Measurements from ENCODE around the gene KRT34.
"Not testable (repeated sequence)": the region's sequence is repeated elsewhere in the genome, so short reads cannot be mapped to it uniquely, and the experiment has no call there.

The KRT34 gene

GRCh38 chr17:41354536-41354935 lies 27.6 kb downstream of the KRT34 start (continued):
- TF ChIP-seq, protein P1, sequence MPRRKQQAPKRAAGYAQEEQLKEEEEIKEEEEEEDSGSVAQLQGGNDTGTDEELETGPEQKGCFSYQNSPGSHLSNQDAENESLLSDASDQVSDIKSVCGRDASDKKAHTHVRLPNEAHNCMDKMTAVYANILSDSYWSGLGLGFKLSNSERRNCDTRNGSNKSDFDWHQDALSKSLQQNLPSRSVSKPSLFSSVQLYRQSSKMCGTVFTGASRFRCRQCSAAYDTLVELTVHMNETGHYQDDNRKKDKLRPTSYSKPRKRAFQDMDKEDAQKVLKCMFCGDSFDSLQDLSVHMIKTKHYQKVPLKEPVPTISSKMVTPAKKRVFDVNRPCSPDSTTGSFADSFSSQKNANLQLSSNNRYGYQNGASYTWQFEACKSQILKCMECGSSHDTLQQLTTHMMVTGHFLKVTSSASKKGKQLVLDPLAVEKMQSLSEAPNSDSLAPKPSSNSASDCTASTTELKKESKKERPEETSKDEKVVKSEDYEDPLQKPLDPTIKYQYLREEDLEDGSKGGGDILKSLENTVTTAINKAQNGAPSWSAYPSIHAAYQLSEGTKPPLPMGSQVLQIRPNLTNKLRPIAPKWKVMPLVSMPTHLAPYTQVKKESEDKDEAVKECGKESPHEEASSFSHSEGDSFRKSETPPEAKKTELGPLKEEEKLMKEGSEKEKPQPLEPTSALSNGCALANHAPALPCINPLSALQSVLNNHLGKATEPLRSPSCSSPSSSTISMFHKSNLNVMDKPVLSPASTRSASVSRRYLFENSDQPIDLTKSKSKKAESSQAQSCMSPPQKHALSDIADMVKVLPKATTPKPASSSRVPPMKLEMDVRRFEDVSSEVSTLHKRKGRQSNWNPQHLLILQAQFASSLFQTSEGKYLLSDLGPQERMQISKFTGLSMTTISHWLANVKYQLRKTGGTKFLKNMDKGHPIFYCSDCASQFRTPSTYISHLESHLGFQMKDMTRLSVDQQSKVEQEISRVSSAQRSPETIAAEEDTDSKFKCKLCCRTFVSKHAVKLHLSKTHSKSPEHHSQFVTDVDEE (CRISPR knock-in tag; IDR thresholded peaks at IDR 0.05), result no peak
- no peak for TF ChIP-seq CSDC2 (CRISPR knock-in tag; IDR thresholded peaks at IDR 0.05)
- TF ChIP-seq CREB5 (CRISPR knock-in tag; IDR thresholded peaks at IDR 0.05; ENCODE audit: low read depth), result no peak

GRCh38 chr17:41352597-41353366 lies 29.3 kb downstream of the KRT34 start:
- no peak for ATAC-seq
- TF ChIP-seq ZFP3 (CRISPR knock-in tag; IDR thresholded peaks at IDR 0.05) (no peak), TCF4 (CRISPR knock-in tag; IDR thresholded peaks at IDR 0.05; ENCODE audit: borderline replicate concordance) (no peak)
- TF ChIP-seq, protein P1 (CRISPR knock-in tag; IDR thresholded peaks at IDR 0.05), result no peak

- TF ChIP-seq TCF4 (CRISPR knock-in tag; IDR thresholded peaks at IDR 0.05; ENCODE audit: borderline replicate concordance), result no peak
- TF ChIP-seq BACH2 (CRISPR knock-in tag; IDR thresholded peaks at IDR 0.05; ENCODE audit: borderline replicate concordance), result no peak
- no peak for TF ChIP-seq ESRRG (CRISPR knock-in tag; IDR thresholded peaks at IDR 0.05)
- TF ChIP-seq ZC3H10 (CRISPR knock-in tag; IDR thresholded peaks at IDR 0.05), result no peak
- TF ChIP-seq ZFP3 (CRISPR knock-in tag; IDR thresholded peaks at IDR 0.05), result no peak
- no peak for TF ChIP-seq ZFP30 (CRISPR knock-in tag; IDR thresholded peaks at IDR 0.05)
- TF ChIP-seq, protein P1 (CRISPR knock-in tag; IDR thresholded peaks at IDR 0.05), result no peak
- no peak for TF ChIP-seq CSDC2 (CRISPR knock-in tag; IDR thresholded peaks at IDR 0.05)
- TF ChIP-seq RARB (CRISPR knock-in tag; IDR thresholded peaks at IDR 0.05), result no peak
- TF ChIP-seq OSR1 (CRISPR knock-in tag; IDR thresholded peaks at IDR 0.05), result no peak
- ATAC-seq, result no peak
Measured at GRCh38 chr17:41351177-41351576, 30.9 kb downstream of the KRT34 start.

GRCh38 chr17:41350381-41350878 lies 31.7 kb downstream of the KRT34 start, which contains the start of gene KRT33A:
Gene KRT33A, minus strand, starts transcription at chr17:41350828. Its CDS starts 61 bp downstream, at chr17:41350767.
- ATAC-seq, result not testable (repeated sequence)

DNA sequence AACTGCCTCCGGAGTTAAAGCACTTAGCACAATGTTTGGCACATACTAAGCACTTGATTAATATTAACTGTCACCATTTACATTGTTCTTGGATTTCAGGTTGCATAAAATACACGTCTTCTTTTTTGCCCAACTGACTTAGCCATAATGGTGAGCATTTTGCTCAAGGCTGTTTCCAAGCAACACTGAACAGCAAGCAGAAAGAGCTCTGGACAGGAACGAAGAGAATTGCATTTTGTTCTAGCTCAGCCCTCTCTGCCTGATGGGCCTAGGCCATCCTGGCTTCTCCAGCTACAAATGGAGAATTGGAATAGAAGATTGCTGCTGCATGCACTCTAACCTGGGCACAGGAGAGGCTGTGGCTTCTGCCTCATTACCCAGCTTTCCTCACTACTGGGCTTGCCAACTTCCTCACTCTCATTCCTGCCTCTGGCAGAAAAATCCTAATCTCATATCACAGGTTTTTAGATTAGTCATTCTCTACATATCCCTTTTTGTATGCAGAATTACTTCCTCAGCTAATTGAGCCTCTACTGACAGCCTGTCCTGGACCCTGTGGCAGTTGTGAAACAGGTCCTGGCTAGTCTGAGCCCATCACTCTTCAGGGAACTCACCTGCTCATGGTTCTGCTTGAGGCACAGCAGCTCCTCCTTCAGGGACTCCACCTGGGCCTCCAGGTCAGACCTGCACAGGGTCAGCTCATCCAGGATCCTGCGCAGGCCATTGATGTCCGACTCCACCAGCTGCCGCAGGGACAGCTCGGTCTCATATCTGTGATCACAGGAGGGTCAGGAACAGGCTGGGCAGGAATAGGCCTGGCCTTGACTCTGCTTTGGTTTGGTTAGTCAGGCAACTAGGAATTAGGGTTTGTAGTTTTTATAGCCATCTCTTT lies 34.0 kb downstream of the KRT34 start:
- no peak for ATAC-seq
- TF ChIP-seq ISL1 (CRISPR knock-in tag; IDR thresholded peaks at IDR 0.05), result no peak
- TF ChIP-seq ZC3H10 (CRISPR knock-in tag; IDR thresholded peaks at IDR 0.05), result no peak
- no peak for TF ChIP-seq BACH2 (CRISPR knock-in tag; IDR thresholded peaks at IDR 0.05; ENCODE audit: borderline replicate concordance)
- TF ChIP-seq ZNF565 (CRISPR knock-in tag; conservative IDR thresholded peaks at IDR 0.05; ENCODE audit: low read depth), result no peak
- TF ChIP-seq ZNF8 (CRISPR knock-in tag; IDR thresholded peaks at IDR 0.05), result no peak
- no peak for TF ChIP-seq ARNTL (CRISPR knock-in tag; IDR thresholded peaks at IDR 0.05; ENCODE audit: borderline replicate concordance, low read depth)
- no peak for TF ChIP-seq RARB (CRISPR knock-in tag; IDR thresholded peaks at IDR 0.05)
- no peak for TF ChIP-seq PPARA (CRISPR knock-in tag; IDR thresholded peaks at IDR 0.05; ENCODE audit: borderline replicate concordance)
- TF ChIP-seq ZFP3 (CRISPR knock-in tag; IDR thresholded peaks at IDR 0.05), result no peak

- not testable (repeated sequence) for ATAC-seq
Measured at GRCh38 chr17:41346421-41346820, 35.7 kb downstream of the KRT34 start.

All from SK-N-SH treated with all-trans-retinoic acid at 6 μM for 48 hours (cell line).